ENCODE results near the gene KRTAP9-7.
"Not testable (repeated sequence)": the region's sequence is repeated elsewhere in the genome, so short reads cannot be mapped to it uniquely, and the experiment has no call there.

The KRTAP9-7 gene, protein sequence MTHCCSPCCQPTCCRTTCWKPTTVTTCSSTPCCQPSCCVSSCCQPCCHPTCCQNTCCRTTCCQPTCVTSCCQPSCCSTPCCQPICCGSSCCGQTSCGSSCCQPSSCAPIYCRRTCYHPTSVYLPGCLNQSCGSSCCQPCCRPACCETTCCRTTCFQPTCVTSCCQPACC

DNA sequence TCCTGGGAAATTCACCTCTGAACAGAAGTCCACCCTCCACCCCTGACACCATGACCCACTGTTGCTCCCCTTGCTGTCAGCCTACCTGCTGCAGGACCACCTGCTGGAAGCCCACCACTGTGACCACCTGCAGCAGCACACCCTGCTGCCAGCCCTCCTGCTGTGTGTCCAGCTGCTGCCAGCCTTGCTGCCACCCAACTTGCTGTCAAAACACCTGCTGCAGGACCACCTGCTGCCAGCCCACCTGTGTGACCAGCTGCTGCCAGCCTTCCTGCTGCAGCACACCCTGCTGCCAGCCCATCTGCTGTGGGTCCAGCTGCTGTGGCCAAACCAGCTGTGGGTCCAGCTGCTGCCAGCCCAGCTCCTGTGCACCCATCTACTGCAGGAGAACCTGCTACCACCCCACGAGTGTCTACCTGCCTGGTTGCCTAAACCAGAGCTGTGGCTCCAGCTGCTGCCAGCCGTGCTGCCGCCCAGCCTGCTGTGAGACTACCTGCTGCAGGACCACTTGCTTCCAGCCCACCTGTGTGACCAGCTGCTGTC, at the start of gene KRTAP9-7:
Gene KRTAP9-7, plus strand, starts transcription at position 51 of the 543 bp plus-strand sequence. Its CDS starts 0 bp downstream, at position 51.
- DNase-seq, result not testable (repeated sequence)

DNA sequence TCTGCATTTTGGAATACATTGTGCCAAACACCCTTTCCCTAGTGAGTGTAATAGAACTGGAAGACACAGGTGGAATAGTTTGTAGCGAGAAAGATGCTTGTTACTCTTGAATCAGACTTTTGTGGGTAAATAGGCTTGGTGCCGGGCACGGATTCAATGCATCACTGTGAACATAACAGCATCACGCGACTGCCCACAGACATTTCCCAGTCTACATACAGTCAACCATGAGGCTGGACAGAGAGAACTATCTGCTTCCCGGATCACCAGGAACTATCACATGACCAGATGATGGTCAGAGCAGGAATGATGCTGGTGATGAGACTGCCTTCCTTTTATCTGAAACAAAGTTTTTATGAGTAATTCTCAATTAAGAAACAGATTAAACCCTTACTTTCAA, 49.4 kb upstream of the KRTAP9-7 start:
- no peak for DNase-seq

GRCh38 chr17:41226598-41227095, 48.9 kb upstream of the KRTAP9-7 start, which contains the start of gene KRTAP9-2:
Gene KRTAP9-2 (plus strand): TSS chr17:41226648. CDS start chr17:41226655, 7 bp downstream.
- DNase-seq, result not testable (repeated sequence)

DNA sequence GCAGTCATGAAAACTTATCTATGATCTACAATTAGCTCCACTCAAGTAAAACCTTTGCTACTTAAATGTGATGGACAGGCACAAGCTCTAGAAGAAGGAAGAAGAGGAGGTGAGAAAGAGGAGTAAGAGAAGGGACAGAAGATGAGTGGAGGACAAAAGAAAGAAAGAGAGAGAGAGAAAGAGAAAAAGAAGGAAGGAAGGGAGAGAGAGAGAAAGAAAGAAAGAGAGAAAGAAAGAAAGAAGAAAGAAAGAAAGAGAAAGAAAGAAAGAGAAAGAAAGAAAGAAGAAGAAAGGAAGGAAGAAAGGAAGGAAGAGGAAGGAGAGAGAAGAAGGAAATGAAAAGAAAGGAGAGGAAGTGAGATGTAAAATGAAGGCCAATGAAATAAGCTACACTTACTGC, 45.4 kb upstream of the KRTAP9-7 start:
- no peak for DNase-seq

DNA sequence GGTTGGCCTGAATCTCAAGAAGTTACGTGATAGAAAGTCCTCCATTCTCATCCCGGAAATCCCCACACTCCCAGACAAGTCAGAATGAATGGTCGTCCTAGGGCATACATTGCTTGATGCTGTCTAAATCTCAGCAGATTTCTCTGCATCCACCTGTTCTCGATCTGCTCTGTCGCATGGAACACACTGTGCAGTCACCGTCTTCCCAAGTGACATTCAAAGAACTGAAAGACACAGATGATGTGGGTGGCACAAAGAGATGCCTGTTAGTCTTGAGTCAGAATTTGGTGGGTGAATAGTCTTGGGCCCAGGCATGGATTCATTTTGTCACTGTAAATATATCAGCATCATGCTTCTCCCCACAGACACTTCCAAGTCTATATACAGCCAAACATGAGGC, 43.8 kb upstream of the KRTAP9-7 start:
- no peak for DNase-seq

DNA sequence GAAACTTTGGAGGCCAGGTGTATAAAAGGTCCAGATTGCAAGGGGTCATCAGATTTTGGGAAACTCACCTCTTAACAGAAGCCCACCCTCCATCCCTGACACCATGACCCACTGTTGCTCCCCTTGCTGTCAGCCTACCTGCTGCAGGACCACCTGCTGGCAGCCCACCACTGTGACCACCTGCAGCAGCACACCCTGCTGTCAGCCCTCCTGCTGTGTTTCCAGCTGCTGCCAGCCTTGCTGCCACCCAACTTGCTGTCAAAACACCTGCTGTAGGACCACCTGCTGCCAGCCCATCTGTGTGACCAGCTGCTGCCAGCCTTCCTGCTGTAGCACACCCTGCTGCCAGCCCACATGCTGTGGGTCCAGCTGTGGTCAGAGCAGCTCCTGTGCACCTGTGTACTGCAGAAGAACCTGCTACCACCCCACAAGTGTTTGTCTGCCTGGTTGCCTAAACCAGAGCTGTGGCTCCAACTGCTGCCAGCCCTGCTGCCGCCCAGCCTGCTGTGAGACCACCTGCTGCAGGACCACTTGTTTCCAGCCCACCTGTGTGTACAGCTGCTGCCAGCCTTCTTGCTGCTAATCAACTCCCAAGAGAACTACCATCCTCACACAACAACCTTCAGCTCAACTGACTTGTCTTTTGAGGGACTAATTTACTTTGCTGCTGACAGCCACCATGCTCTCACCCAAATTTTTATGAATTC, 42.9 kb upstream of the KRTAP9-7 start, which contains the start of gene KRTAP9-3:
Gene KRTAP9-3, plus strand, starts transcription at position 51 of the 707 bp plus-strand sequence. Its CDS starts 53 bp downstream, at position 104.
- not testable (repeated sequence) for DNase-seq

GRCh38 chr17:41237116-41237515, 38.4 kb upstream of the KRTAP9-7 start:
- DNase-seq, result not testable (repeated sequence)

DNA sequence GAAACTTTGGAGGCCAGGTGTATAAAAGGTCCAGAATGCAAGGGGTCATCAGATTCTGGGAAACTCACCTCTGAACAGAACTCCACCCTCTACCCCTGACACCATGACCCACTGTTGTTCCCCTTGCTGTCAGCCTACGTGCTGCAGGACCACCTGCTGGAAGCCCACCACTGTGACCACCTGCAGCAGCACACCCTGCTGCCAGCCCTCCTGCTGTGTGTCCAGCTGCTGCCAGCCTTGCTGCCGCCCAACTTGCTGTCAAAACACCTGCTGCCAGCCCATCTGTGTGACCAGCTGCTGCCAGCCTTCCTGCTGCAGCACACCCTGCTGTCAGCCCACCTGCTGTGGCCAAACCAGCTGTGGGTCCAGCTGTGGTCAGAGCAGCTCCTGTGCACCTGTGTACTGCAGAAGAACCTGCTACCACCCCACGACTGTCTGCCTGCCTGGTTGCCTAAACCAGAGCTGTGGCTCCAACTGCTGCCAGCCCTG, 37.5 kb upstream of the KRTAP9-7 start, which contains the start of gene KRTAP9-8:
Gene KRTAP9-8, plus strand, starts transcription at position 51 of the 489 bp plus-strand sequence. Its CDS starts 53 bp downstream, at position 104.
- DNase-seq, result not testable (repeated sequence)

DNA sequence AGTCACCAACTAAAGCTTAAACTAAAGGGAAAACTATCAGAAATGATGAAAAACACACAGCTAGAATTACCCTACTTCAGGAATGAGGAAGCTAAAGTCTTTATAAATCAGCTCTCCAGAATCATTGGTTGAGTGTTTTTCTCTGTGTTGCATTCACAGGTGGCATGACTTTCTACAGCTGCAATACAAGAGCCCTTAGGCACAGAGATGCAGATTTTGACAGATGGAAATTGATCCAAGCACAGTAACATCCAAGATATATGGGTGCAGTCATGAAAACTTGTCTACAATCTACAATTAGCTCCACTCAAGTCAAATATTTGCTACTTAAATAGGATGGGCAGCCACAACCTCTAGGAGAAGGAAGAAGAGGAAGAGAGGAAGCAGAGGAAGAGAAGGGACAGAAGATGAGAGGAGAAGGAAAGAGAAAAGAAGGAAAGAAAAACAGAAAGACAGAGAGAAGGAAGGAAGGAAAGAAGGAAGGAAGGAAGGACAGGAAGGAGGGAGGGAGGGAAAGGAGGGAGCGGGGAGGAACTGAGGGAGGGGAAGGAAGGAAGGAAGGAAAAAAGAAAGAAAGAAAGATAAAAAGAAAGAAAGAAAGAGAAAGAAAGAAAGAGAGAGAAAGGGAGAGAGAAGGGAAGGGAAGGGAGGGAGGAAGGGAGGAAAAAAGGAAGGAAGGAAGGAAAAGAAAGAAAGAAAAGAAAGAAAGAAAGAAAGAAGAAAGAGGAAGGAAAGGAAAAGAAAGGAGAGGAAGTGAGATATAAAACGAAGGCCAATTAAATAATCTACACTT, 28.3 kb upstream of the KRTAP9-7 start:
- not testable (repeated sequence) for DNase-seq

GRCh38 chr17:41249637-41250240, 25.8 kb upstream of the KRTAP9-7 start, which contains the start of gene KRTAP9-4:
Gene KRTAP9-4 (plus strand): TSS chr17:41249687. CDS start chr17:41249721, 34 bp downstream.
- DNase-seq, result not testable (repeated sequence)

GRCh38 chr17:41251261-41251660, 24.2 kb upstream of the KRTAP9-7 start:
- no peak for DNase-seq

DNA sequence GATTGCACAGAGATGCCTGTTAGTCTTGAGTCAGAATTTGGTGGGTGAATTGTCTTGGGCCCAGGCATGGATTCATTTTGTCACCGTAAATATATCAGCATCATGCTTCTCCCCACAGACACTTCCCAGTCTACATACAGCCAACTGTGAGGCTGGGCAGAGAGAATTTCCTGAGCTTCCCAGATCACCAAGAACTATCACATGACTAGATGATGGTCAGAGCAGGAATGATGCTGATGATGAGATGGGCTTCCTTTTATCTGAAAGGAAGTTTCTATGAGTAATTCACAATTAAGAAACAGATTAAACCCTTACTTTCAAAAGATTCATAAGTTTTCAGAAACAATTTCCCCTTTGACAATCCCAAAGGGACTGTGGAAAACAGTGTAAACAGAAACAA, 20.6 kb upstream of the KRTAP9-7 start:
- DNase-seq, result no peak

- not testable (repeated sequence) for DNase-seq
Observed at GRCh38 chr17:41255381-41256290, 19.9 kb upstream of the KRTAP9-7 start, which contains the start of gene KRTAP9-9. Gene KRTAP9-9 (plus strand): TSS chr17:41255384.

GRCh38 chr17:41256291-41256685, 19.2 kb upstream of the KRTAP9-7 start:
- no peak for DNase-seq

- DNase-seq, result no peak
Observed at GRCh38 chr17:41258406-41258805, 17.1 kb upstream of the KRTAP9-7 start.

- no peak for DNase-seq
Observed at GRCh38 chr17:41263212-41263611, 12.3 kb upstream of the KRTAP9-7 start.

GRCh38 chr17:41264599-41264998, 10.9 kb upstream of the KRTAP9-7 start:
- DNase-seq, result no peak

GRCh38 chr17:41265078-41265477, 10.4 kb upstream of the KRTAP9-7 start, which contains the start of gene KRTAP9-6:
Gene KRTAP9-6 (plus strand): TSS chr17:41265378. CDS start chr17:41265378, 0 bp downstream.
- DNase-seq, result no peak

GRCh38 chr17:41267711-41268110, 7.8 kb upstream of the KRTAP9-7 start:
- DNase-seq, result no peak

GRCh38 chr17:41271323-41271722, 4.2 kb upstream of the KRTAP9-7 start:
- DNase-seq, result not testable (repeated sequence)

DNA sequence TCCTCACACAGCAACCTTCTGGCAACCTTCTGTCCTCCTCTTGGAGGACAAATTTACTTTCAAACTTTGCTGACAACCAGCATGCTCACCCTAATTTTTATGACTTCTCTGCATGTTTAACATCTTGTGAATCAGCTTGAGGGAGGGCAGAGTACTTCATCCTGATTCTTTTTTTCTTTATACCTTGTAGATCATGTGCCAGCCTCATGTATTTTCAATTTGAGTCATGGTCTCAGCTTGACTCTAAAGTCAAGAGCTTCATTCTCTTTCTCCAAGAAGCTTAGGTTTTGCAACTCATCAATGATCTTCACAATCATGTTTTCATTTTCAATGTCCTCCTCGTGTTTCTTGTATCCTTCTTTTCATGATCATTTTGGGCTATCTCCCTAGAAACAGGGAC, 3.6 kb upstream of the KRTAP9-7 start:
- no peak for DNase-seq

Data from right forelimb (tissue), 1 donor.